DOHH2 (cell line): ENCODE results near the gene NUMBL.

Experiments used
- EZH2phosphoT487 ChIP-seq: fragments of 200-600 bp; sonication (generic); IDR thresholded peaks from 2 replicates; pipeline ENCODE4 v1.6.1; 2017; ENCODE audit warnings: borderline replicate concordance, mild to moderate bottlenecking, antibody characterized with exemption, low read length, moderate library complexity, mixed read lengths
- TF ChIP-seq, protein P1 (sequence below): fragments of 200-600 bp; sonication (generic); IDR thresholded peaks from one replicate; pipeline ENCODE4 v1.5.1; 2014; ENCODE audit warnings: antibody characterized with exemption, mild to moderate bottlenecking, low read depth, low read length; ENCODE audit not compliant: poor library complexity, severe bottlenecking

DNA sequence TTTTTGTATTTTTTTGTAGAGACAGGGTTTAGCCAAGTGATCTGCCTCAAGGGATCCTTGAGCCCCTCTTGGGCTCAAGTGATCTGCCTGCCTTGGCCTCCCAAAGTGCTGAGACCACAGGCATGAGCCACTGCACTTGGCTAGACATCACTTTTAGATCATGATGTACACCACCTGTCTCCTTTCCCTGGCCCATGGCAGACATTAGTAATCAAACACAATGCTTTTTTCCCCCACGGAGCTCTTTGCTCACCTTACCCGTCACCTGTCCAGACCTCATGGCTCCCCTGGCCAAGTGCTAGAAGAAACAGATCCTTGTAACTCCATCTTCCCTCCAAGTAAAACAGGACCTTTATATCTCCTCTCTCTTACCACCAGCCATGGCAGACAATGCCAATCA, 18.4 kb downstream of the NUMBL start:
- TF ChIP-seq, protein P1, sequence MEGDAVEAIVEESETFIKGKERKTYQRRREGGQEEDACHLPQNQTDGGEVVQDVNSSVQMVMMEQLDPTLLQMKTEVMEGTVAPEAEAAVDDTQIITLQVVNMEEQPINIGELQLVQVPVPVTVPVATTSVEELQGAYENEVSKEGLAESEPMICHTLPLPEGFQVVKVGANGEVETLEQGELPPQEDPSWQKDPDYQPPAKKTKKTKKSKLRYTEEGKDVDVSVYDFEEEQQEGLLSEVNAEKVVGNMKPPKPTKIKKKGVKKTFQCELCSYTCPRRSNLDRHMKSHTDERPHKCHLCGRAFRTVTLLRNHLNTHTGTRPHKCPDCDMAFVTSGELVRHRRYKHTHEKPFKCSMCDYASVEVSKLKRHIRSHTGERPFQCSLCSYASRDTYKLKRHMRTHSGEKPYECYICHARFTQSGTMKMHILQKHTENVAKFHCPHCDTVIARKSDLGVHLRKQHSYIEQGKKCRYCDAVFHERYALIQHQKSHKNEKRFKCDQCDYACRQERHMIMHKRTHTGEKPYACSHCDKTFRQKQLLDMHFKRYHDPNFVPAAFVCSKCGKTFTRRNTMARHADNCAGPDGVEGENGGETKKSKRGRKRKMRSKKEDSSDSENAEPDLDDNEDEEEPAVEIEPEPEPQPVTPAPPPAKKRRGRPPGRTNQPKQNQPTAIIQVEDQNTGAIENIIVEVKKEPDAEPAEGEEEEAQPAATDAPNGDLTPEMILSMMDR, result no peak
- TF ChIP-seq EZH2phosphoT487, result no peak
